ENCODE results near the gene NR5A2.

NR5A2 gene

GRCh38 chr1:200040481-200041138 lies 13.1 kb downstream of the NR5A2 start:
- no peak overlapping the region for H3K27ac Mint-ChIP-seq
- peaks cover 31% of the 10 kb centered on the region for H3K4me1 Mint-ChIP-seq (ENCODE audit: low read depth)
- no peak overlapping the region for H3K4me3 Mint-ChIP-seq
- DNase-seq: peak; percentile 41
- H3K9me3 Mint-ChIP-seq: no peaks in the 10 kb centered on the region
- peaks cover 57% of the 10 kb centered on the region for H3K27me3 Mint-ChIP-seq
- H3K36me3 Mint-ChIP-seq (ENCODE audit: low read depth): no peaks in the 10 kb centered on the region

DNA sequence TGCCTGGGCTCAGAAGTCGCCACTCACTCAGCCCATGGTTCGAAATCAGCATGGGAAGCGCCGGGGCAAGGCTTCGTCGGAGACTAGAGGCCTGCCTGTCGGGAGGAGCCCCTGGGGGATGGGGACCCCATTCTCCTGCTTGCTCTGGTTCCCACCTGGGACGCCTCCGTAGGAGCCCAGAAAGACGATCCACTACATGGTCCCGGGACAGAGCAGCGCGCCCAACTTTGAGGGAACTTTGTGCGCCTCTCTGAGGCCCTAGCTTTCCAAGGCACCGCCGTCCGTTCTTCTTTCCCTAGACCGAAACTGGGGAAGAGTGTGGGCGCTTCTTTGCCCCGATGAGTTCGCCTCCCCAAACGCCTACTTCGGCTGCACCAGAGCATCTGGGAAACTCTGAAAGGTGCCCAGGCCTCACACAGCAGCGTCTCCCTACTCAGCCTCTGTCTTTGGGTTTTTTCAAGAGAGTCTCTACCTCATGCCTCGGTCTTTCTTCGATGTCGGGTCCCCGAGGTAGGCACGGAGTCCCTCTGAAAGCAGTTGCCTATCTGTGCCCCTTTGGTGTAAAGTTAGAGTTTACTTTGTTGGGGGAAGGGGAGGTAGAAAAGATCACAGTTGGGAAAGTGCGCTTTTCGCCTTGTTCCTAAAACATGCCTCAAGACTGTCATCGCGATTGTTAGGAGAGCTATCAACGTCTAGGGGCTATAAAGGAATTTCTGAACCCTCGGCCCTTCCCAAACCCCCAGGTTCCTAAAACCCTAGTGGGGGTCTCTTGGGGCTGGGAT lies 14.0 kb downstream of the NR5A2 start:
- H3K27me3 Mint-ChIP-seq: peaks cover 64% of the 10 kb centered on the region
- no peak overlapping the region for H3K27ac Mint-ChIP-seq
- no peaks in the 10 kb centered on the region for H3K9me3 Mint-ChIP-seq
- H3K4me3 Mint-ChIP-seq: no peak overlapping the region
- H3K4me1 Mint-ChIP-seq (ENCODE audit: low read depth): peaks cover 22% of the 10 kb centered on the region
- no peaks in the 10 kb centered on the region for H3K36me3 Mint-ChIP-seq (ENCODE audit: low read depth)
- DNase-seq: no peak

- no peaks in the 10 kb centered on the region for H3K9me3 Mint-ChIP-seq
- H3K36me3 Mint-ChIP-seq (ENCODE audit: low read depth): no peaks in the 10 kb centered on the region
Measured at GRCh38 chr1:200042119-200042551, 14.6 kb downstream of the NR5A2 start.

DNA sequence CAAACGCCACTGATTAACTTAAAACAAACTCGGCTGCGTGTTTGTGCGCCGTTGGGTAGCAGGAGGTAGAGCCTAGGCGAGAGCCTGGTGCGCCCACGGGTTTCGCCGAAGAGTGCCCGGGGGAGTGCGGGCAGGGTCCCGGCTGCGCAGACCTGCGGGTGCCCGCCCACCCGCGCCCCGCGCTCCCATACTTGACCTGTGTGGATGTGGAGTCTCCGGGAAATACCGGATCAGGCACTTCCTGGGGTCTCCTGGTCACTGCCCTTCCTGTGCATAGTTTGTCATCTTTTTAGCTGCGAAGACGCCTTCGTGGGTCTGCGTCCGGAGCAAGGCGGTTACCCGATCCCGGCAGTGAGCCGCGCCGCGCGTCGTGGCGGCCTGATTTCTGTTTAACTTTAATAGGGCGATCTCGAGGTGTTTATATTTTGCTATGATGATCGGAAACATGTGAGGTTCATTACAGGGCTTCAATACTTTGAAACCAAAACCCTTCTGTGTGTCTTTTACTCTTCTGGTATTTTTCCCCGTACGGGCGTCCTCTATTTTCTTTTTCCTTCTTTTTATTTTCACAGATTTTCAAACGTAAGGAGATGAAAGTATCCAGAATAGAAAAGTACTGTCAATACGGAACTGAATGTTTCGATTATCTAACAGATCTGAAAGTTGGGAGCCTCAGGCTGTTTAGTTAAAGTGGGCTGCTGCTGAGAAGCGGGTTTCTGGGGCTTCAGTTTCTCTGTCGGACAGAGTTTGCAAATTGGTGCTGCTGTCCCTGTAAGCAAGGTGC lies 15.2 kb downstream of the NR5A2 start:
- DNase-seq: no peak
- peak overlapping the region; percentile 67 for H3K4me3 Mint-ChIP-seq
- peaks cover 68% of the 10 kb centered on the region for H3K27me3 Mint-ChIP-seq
- H3K27ac Mint-ChIP-seq: no peak overlapping the region
- H3K4me1 Mint-ChIP-seq (ENCODE audit: low read depth): peaks cover 22% of the 10 kb centered on the region
- H3K36me3 Mint-ChIP-seq (ENCODE audit: low read depth): no peaks in the 10 kb centered on the region
- no peaks in the 10 kb centered on the region for H3K9me3 Mint-ChIP-seq

More at GRCh38 chr1:200042119-200042551, 14.6 kb downstream of the NR5A2 start:
- peak overlapping the region; percentile 38 for H3K4me3 Mint-ChIP-seq
- peaks cover 22% of the 10 kb centered on the region for H3K4me1 Mint-ChIP-seq (ENCODE audit: low read depth)
- H3K27ac Mint-ChIP-seq: no peak overlapping the region
- peaks cover 67% of the 10 kb centered on the region for H3K27me3 Mint-ChIP-seq
- DNase-seq: no peak

DNA sequence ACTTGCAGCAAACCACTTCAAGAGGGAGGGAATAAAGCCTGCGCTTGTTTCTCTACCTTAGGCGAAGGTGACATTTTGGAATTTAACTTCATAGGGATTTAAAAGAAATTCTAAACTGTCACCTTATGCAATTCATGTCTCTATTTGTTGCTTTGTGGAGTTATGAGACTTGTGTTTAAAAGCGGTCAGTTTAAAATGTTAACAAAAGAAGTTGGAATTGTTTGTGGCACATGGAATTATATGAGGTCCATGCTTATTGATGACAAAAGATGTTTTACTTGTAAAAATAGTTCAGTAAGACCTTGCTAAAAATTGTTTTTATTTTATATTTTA lies 15.8 kb downstream of the NR5A2 start:
- Mint-ChIP-seq H3K9me3 (no peaks in the 10 kb centered on the region), H3K36me3 (ENCODE audit: low read depth) (no peaks in the 10 kb centered on the region), H3K4me1 (ENCODE audit: low read depth) (peaks cover 22% of the 10 kb centered on the region), H3K27ac (no peak overlapping the region), H3K27me3 (peaks cover 72% of the 10 kb centered on the region), H3K4me3 (peak overlapping the region; percentile 67)
- DNase-seq: no peak

DNA sequence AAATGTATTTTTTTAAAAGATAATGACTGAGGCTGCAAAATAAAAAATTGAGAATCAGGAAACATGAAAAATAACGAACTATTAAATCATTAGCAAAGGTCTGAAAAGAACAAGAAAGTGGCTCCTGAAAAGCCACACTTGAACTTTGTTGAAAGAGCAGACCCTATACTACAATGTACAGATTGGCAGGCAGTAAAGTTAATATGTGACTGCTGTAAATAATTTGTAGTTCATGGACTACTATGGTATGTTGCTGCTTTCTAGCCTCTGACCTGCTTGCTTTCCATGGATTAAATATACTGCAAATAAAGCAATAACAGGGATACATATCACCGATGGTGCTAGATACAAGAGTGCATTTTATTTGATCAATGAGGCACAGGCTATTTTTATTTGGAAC lies 18.6 kb downstream of the NR5A2 start:
- Mint-ChIP-seq H3K27me3 (peaks cover 69% of the 10 kb centered on the region), H3K9me3 (no peaks in the 10 kb centered on the region), H3K4me3 (no peak overlapping the region), H3K4me1 (ENCODE audit: low read depth) (peaks cover 8% of the 10 kb centered on the region), H3K27ac (no peak overlapping the region), H3K36me3 (ENCODE audit: low read depth) (no peaks in the 10 kb centered on the region)
- no peak for DNase-seq

DNA sequence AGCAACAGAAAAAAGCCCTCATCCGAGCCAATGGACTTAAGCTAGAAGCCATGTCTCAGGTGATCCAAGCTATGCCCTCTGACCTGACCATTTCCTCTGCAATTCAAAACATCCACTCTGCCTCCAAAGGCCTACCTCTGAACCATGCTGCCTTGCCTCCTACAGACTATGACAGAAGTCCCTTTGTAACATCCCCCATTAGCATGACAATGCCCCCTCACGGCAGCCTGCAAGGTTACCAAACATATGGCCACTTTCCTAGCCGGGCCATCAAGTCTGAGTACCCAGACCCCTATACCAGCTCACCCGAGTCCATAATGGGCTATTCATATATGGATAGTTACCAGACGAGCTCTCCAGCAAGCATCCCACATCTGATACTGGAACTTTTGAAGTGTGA lies 20.7 kb downstream of the NR5A2 start:
- Mint-ChIP-seq H3K27ac (no peak overlapping the region), H3K9me3 (no peaks in the 10 kb centered on the region), H3K4me1 (ENCODE audit: low read depth) (no peaks in the 10 kb centered on the region), H3K4me3 (no peak overlapping the region), H3K36me3 (ENCODE audit: low read depth) (no peaks in the 10 kb centered on the region), H3K27me3 (peaks cover 65% of the 10 kb centered on the region)
- DNase-seq: no peak

GRCh38 chr1:200049810-200050209 lies 22.3 kb downstream of the NR5A2 start:
- no peaks in the 10 kb centered on the region for H3K4me1 Mint-ChIP-seq (ENCODE audit: low read depth)
- H3K4me3 Mint-ChIP-seq: no peak overlapping the region
- peaks cover 60% of the 10 kb centered on the region for H3K27me3 Mint-ChIP-seq
- no peak for DNase-seq
- H3K27ac Mint-ChIP-seq: no peak overlapping the region
- H3K36me3 Mint-ChIP-seq (ENCODE audit: low read depth): no peaks in the 10 kb centered on the region
- no peaks in the 10 kb centered on the region for H3K9me3 Mint-ChIP-seq

DNA sequence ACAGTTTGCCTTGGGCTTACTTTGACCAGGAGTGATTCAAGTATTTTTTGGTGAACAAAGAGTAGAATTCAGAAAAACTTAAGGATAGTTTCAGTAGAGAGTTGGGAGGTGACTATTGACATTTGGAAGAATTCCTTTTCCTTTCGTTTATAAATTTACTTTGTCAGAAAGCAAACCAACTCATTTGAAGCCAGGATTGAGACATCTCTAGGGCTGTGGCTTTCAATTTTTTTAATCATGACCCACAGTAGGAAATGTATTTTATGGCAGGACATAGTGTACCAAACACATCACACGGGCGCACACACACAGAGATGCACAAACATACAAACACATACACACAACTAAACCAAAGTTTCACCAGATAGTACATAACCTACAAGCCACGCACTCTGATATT lies 24.1 kb downstream of the NR5A2 start:
- Mint-ChIP-seq H3K27me3 (peaks cover 59% of the 10 kb centered on the region), H3K36me3 (ENCODE audit: low read depth) (no peaks in the 10 kb centered on the region), H3K4me3 (no peak overlapping the region), H3K27ac (no peak overlapping the region), H3K9me3 (no peaks in the 10 kb centered on the region), H3K4me1 (ENCODE audit: low read depth) (no peaks in the 10 kb centered on the region)
- no peak for DNase-seq

DNA sequence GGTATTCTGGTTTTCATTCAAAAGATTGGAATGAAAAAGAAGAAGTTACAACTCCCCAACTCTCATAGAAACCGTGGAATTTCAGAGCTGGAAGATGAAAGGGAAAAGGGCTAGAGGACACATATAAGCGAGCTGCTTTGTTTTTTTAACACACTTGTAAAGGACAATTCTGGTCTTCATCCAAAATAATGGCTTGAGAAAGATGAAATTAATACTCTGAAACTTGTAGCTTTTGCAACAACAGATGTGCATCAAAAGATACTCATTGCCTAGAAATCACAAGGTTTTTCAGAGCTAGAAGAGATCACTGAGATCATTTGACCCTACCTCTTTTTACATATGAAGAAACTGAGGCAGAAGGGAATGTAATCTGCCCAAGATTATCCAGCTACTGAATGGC lies 25.6 kb downstream of the NR5A2 start:
- H3K4me1 Mint-ChIP-seq (ENCODE audit: low read depth): no peaks in the 10 kb centered on the region
- no peak for DNase-seq
- peaks cover 65% of the 10 kb centered on the region for H3K27me3 Mint-ChIP-seq
- no peaks in the 10 kb centered on the region for H3K9me3 Mint-ChIP-seq
- no peak overlapping the region for H3K4me3 Mint-ChIP-seq
- no peaks in the 10 kb centered on the region for H3K36me3 Mint-ChIP-seq (ENCODE audit: low read depth)
- H3K27ac Mint-ChIP-seq: no peak overlapping the region

GRCh38 chr1:200053646-200054045 lies 26.1 kb downstream of the NR5A2 start:
- Mint-ChIP-seq H3K36me3 (ENCODE audit: low read depth) (no peaks in the 10 kb centered on the region), H3K27me3 (peaks cover 63% of the 10 kb centered on the region), H3K4me3 (no peak overlapping the region), H3K9me3 (no peaks in the 10 kb centered on the region), H3K27ac (no peak overlapping the region), H3K4me1 (ENCODE audit: low read depth) (no peaks in the 10 kb centered on the region)
- no peak for DNase-seq

DNA sequence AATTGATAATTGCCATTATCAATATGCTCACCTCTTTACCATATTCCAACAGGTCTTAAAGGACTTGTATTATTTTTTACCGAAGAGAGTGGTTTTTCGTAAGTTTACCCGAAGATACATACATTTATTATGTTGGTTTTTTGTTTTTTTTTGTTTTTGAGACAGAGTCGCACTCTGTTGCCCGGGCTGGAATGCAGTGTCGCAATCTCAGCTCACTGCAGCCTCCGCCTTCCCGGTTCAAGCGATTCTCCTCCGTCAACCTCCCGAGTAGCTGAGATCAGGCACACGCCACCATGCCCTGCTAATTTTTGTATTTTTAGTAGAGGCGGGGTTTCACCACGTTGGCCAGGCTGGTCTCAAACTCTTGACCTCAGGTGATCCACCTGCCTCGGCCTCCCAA lies 30.8 kb downstream of the NR5A2 start:
- Mint-ChIP-seq H3K27me3 (peaks cover 46% of the 10 kb centered on the region), H3K27ac (no peak overlapping the region), H3K4me1 (ENCODE audit: low read depth) (no peaks in the 10 kb centered on the region), H3K36me3 (ENCODE audit: low read depth) (no peaks in the 10 kb centered on the region), H3K4me3 (no peak overlapping the region), H3K9me3 (no peaks in the 10 kb centered on the region)
- DNase-seq: no peak

DNA sequence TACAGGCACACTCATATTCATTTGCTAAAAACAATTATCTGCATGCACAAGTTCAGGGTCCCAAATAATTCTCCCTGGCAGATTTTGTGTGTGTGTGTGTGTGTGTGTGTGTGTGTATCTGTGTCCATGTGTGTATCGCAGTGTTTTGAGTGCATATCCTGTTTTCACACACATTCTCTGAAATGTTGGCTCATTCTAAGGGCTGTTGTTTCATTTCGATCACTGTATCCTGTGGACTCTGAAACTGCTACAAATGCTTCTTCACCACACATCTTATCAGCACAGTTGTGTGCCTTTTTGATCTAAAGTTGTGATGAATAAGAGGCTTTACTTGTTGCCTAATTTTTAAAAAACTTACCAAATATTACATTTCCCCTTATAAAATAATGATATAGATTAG lies 34.6 kb downstream of the NR5A2 start:
- H3K27ac Mint-ChIP-seq: no peak overlapping the region
- DNase-seq: no peak

DNA sequence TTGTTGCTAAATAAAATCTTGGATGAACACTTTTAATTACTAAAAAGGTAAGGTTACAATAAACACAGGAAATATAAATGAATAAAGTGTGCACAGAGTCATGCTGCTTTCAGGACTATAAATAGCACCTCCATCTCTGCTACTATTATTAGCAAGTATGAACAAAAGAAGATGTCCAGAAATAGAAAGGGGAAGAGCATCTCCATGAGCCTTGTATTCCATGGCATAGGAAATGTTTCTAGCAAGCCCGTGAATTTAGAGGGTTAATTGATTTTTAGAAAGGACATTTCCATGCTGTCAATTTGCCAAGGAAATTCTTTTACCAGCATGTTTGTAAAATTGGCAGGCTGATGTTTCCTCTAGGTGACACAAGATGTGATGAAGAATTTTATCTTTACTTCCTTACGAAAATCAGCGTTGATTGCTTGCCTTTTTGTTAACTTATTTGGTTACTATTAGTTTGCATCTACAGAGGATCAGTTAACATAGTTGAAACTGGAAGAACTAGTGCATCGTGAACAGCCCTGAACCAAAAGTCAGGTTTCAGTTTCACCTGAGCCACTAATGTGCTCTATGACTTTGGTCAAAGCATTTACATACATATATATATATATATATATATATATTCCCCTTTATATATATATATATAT lies 45.3 kb downstream of the NR5A2 start:
- Mint-ChIP-seq H3K27ac (no peak overlapping the region), H3K36me3 (ENCODE audit: low read depth) (no peaks in the 10 kb centered on the region), H3K4me1 (ENCODE audit: low read depth) (no peaks in the 10 kb centered on the region), H3K9me3 (no peaks in the 10 kb centered on the region), H3K4me3 (no peak overlapping the region), H3K27me3 (peaks cover 49% of the 10 kb centered on the region)
- DNase-seq: no peak

More for the DNA sequence above, 34.6 kb downstream of the NR5A2 start:
- Mint-ChIP-seq H3K4me1 (ENCODE audit: low read depth) (no peaks in the 10 kb centered on the region), H3K27me3 (peaks cover 43% of the 10 kb centered on the region), H3K4me3 (no peak overlapping the region), H3K9me3 (no peaks in the 10 kb centered on the region), H3K36me3 (ENCODE audit: low read depth) (no peaks in the 10 kb centered on the region)
